ENCODE measurements around the gene C11orf98.

GRCh38 chr11:62615521-62615920 lies 49.5 kb downstream of the C11orf98 start:
- no peak for TF ChIP-seq SMC3 (conservative IDR thresholded peaks at IDR 0.05; ENCODE audit: poor library complexity)
- no peak for TF ChIP-seq CTCF (IDR thresholded peaks at IDR 0.05; ENCODE audit: poor library complexity, severe bottlenecking)
- TF ChIP-seq POLR2AphosphoS5 (IDR thresholded peaks at IDR 0.05) = no peak
- TF ChIP-seq TAF1 (IDR thresholded peaks at IDR 0.05; ENCODE audit: low read depth) = no peak
- TF ChIP-seq EZH2 (IDR thresholded peaks at IDR 0.05; ENCODE audit: borderline replicate concordance, insufficient read depth, low read length, poor library complexity, severe bottlenecking) = no peak
- TF ChIP-seq EP300 (conservative IDR thresholded peaks at IDR 0.05; ENCODE audit: poor library complexity, severe bottlenecking) = no peak
- no peak for TF ChIP-seq REST (IDR thresholded peaks at IDR 0.05; ENCODE audit: borderline replicate concordance)
- no peak for TF ChIP-seq MXI1 (conservative IDR thresholded peaks at IDR 0.05; ENCODE audit: poor library complexity, severe bottlenecking)

All from neural cell (in vitro differentiated cells).